IPS-15b (cell line): Measurements from ENCODE around the gene CORO2B.

ENCODE experiments used
- H3K27me3 ChIP-seq: one replicate; pipeline ENCODE4 v1.6.1; 2013; ENCODE audit warnings: low read length; ENCODE audit not compliant: control insufficient read depth, insufficient read depth
- H3K36me3 ChIP-seq: one replicate; pipeline ENCODE4 v1.6.1; 2013; ENCODE audit warnings: low read length; ENCODE audit not compliant: control insufficient read depth, insufficient read depth
- H3K4me1 ChIP-seq: one replicate; pipeline ENCODE4 v1.6.1; 2013; ENCODE audit warnings: mild to moderate bottlenecking, low read length; ENCODE audit not compliant: control insufficient read depth, insufficient read depth
- H3K4me3 ChIP-seq: one replicate; pipeline ENCODE4 v1.5.1; 2013; ENCODE audit warnings: low read depth, low read length
- H3K9ac ChIP-seq: one replicate; pipeline ENCODE4 v1.6.1; 2013; ENCODE audit warnings: low read depth, mild to moderate bottlenecking, low read length
- H3K9me3 ChIP-seq: one replicate; pipeline ENCODE4 v1.6.1; 2013; ENCODE audit warnings: mild to moderate bottlenecking, low read length; ENCODE audit not compliant: control insufficient read depth, insufficient read depth

CORO2B gene

DNA sequence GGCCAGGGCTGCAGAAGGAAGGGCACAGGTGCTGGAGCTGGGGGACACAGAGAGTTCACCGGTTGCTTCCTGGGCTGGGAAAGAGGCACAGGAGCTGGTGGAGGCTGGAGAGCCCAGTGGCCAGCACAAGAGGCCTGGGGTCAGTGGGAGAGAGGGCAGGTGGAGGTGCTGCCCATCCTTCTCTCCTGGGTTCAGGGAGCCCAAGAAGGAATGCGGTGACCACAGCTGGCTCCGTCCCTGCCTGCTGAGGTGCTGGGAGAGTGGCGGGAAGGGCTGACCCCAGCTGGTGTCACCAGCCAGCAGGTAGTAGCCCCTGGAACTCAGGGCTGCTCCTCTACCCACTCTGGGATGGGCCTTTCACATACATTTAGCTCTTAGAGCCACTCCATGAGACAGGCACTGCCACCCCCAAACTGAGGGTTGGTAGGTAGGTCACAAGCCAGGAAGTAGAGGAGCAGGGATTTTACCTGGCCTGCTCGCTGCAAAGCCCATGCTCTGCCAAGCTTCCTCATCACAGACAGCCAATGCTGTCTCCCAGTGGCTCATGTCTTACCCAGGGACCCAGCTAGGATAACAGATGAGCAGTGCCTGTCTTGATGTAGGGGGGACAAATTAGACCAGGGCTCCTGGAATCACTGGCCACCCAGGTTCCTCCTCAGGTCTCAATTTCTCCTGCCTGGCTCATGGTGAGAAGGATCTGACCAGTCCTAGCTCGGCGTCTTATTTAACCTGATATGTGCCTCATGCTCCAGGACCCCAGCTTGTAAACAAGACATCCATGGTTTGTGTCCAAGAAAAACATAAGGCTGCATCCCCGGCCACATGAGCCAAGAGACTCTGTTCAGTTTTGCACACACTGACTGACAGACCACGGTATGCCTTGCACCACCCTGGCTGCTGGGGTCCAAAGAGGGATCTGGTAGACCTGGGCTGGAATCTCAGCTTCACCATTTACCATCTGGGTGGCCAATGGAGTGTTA, 119.2 kb downstream of the CORO2B start:
- no peaks in the 10 kb centered on the region for H3K9me3 ChIP-seq
- H3K27me3 ChIP-seq: no peaks in the 10 kb centered on the region
- no peak overlapping the region for H3K4me3 ChIP-seq
- H3K9ac ChIP-seq: no peak overlapping the region
- H3K36me3 ChIP-seq: no peaks in the 10 kb centered on the region
- peaks cover 5% of the 10 kb centered on the region for H3K4me1 ChIP-seq

DNA sequence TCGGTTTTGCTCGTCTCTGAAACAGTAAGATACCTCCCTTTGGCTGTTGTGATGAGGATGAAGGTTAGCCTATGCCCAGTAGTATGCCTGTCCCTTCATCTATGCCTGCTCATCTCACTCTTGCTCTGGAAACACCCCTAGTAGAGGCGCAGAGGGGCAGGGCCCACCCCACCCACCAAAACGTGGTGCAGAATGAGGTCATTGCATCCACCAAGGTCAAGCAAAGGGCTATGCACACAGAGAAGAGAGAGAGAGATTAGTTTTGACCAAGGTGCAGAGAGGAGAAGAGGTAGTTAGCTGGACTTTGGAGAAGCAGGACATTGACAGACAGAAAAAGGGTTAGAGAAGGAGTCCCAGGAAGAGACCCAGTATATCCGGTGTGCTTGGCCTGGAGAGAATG, 119.9 kb downstream of the CORO2B start:
- H3K4me3 ChIP-seq: no peak overlapping the region
- H3K9ac ChIP-seq: no peak overlapping the region
- peaks cover 5% of the 10 kb centered on the region for H3K4me1 ChIP-seq
- no peaks in the 10 kb centered on the region for H3K36me3 ChIP-seq
- H3K27me3 ChIP-seq: no peaks in the 10 kb centered on the region
- no peaks in the 10 kb centered on the region for H3K9me3 ChIP-seq

DNA sequence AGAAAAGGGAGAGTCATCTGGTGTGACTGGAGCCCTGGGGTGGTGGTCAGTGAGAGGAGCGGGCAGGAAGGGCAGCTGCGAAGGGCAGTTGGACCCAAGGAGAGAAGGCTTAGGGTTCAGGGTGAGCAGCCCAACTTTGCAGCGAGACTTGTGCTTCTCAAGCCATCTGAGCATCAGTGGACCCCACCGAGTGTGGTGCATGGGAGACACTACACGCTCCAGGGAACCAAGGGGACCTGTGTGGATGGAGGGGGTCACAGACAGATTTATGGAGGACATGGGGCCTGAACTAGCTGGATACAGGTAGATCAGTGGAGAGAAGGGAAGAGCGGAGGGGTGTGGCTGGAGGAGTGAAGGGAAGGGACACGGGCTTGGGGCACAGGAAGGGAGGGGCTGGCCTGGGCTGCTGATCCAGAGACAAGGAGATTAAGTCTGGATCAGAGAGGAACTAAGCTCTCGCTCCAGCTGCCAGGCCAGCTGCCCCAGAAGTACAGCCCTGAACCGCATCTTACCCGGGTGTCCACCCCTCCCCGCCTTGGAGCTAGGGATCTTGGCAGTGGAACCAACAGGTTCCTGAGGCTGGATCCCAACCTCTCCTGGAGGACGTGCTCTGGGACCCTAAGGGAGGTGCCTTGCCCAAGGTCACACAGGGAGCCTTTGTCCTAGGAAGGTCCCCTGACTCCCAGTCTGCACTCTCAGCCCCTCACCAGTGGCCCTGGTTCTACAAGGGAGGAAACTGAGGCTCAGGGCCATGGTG, 120.5 kb downstream of the CORO2B start:
- Histone ChIP-seq H3K4me1 (peaks cover 5% of the 10 kb centered on the region), H3K4me3 (no peak overlapping the region), H3K9ac (no peak overlapping the region)

DNA sequence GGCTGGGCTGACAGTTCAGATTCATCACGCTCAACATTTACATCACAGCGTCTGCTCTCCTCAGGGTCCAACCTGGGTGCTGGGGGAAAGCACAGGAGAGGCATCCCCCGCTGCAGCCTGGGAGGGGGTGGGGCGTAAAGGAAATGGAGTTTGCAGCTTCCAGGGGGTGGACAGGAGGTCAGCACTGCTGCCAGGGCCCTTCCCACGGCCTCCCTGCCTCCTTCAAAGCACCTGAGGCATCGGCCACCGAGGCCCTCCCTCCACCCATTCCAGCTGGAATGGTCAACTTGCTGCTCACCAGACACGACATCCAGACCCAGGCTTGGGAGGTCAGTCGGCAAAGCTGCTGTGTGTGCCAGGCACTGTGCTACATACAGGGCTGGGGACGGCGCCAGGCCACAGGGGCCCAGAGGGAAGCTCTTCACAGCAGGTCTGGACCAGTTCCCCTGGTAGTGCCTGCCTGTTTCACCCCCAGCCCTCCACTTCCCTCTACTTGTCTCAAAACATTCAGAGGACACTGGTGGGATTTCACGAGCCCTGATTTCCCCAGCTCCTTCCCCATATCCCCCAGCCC, 121.2 kb downstream of the CORO2B start:
- H3K9ac ChIP-seq: no peak overlapping the region
- no peak overlapping the region for H3K4me3 ChIP-seq
- peaks cover 5% of the 10 kb centered on the region for H3K4me1 ChIP-seq
- H3K36me3 ChIP-seq: no peaks in the 10 kb centered on the region
- H3K27me3 ChIP-seq: no peaks in the 10 kb centered on the region
- H3K9me3 ChIP-seq: no peaks in the 10 kb centered on the region

More for the DNA sequence above, 120.5 kb downstream of the CORO2B start:
- Histone ChIP-seq H3K36me3 (no peaks in the 10 kb centered on the region), H3K27me3 (no peaks in the 10 kb centered on the region), H3K9me3 (no peaks in the 10 kb centered on the region)

DNA sequence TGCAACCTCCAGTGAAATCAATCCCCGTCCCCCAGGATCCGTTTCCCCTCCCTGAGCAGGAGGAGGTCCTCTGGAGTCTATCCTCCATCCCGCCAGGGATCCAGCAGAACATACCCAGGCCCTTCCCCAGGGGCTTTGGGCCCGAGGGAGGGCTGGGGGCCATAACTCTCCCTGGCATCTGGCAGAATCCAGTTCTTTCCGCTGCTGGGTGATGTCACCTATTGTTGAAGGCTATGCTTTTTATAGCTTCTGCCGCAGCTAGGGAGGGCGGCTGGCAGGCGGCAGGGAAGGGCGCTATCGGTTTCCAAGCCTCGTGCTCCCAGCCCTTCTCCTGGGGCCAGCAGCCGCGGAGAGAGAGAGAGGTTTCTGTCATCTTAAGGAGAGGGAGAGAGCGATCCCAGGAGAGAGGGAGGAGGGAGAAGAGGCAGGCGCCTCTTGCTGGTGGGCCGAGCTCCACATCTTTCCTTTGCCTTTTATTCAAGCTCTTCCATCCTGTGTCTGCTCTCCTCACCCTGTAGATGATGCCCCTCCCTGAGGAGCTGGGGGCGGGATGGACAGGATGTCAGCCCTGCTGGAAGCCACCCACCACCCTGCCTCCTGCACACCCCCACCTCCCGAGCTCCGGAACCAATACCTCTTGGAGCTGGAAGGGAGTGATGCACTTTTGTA, 121.8 kb downstream of the CORO2B start:
- H3K9ac ChIP-seq: no peak overlapping the region
- peaks cover 5% of the 10 kb centered on the region for H3K4me1 ChIP-seq
- H3K27me3 ChIP-seq: no peaks in the 10 kb centered on the region
- no peak overlapping the region for H3K4me3 ChIP-seq
- no peaks in the 10 kb centered on the region for H3K9me3 ChIP-seq
- no peaks in the 10 kb centered on the region for H3K36me3 ChIP-seq

DNA sequence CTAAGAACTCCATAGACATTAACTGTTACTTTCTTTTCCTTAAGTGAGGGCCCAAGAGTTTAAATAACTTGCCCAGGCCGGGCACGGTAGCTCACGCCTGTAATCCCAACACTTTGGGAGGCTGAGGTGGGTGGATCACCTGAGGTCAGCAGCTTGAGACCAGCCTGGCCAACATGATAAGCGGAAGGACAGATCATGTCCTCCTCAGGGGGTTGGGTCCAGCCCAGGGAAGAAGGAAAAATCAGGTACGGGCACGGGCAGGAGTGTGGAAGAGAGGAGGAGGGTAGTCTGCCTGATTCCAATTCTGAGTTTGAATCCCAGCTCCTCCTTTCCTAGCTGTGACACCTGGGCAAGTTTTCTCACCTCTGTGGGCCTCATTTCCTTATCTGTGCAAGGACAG, 123.1 kb downstream of the CORO2B start:
- H3K9ac ChIP-seq: no peak overlapping the region
- H3K36me3 ChIP-seq: no peaks in the 10 kb centered on the region
- H3K9me3 ChIP-seq: no peaks in the 10 kb centered on the region
- H3K4me1 ChIP-seq: peaks cover 5% of the 10 kb centered on the region
- no peak overlapping the region for H3K4me3 ChIP-seq
- H3K27me3 ChIP-seq: no peaks in the 10 kb centered on the region

DNA sequence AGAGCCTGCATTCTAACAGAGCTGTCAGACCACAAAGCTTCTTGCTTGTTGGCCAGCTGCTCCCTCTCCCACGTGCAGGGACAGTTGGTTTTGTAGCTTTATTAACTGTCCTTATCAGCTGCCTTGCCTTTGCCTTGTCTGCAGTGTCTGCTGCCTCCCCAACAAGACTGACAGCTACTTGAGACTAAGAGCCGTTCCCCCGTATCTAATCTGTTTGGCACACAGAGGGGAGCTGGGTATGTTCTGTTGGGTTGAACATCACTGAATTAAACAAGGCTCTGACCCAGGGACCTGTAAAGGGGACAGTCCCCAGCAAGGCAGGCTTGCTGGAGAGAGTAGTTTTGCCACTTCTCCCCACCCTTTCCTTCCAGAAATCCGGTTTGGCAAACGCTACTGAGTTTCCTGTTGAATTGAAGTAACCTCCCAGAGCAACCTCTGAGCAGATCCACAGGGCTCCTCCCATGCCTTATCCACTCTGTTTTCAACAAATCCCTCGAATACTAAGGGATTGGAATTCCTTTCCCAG, 125.8 kb downstream of the CORO2B start:
- H3K36me3 ChIP-seq: no peaks in the 10 kb centered on the region
- H3K27me3 ChIP-seq: no peaks in the 10 kb centered on the region
- H3K9ac ChIP-seq: no peak overlapping the region
- H3K9me3 ChIP-seq: no peaks in the 10 kb centered on the region
- no peak overlapping the region for H3K4me3 ChIP-seq
- peaks cover 5% of the 10 kb centered on the region for H3K4me1 ChIP-seq

DNA sequence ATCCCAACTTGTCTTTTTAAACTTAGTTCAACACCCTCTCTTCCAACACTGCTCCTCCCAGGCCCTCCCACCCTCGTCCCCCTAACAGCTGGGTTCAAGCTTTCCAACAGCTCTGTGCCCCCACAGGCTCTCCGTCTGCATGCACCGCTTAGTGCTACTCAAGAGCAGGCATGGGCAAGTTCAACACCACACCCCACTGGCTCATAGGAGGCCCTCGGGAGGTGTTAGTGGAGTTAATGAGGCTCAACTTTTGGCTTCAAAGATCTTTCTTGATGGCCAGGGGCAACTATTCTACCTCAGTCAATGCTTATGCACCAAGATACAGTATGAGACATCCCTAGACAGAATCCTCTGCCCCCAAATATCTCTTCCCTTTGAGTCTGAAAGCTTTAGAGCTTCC, 127.5 kb downstream of the CORO2B start:
- H3K4me3 ChIP-seq: no peak overlapping the region
- no peaks in the 10 kb centered on the region for H3K36me3 ChIP-seq
- H3K9ac ChIP-seq: no peak overlapping the region
- H3K9me3 ChIP-seq: no peaks in the 10 kb centered on the region
- H3K4me1 ChIP-seq: no peaks in the 10 kb centered on the region
- H3K27me3 ChIP-seq: no peaks in the 10 kb centered on the region

DNA sequence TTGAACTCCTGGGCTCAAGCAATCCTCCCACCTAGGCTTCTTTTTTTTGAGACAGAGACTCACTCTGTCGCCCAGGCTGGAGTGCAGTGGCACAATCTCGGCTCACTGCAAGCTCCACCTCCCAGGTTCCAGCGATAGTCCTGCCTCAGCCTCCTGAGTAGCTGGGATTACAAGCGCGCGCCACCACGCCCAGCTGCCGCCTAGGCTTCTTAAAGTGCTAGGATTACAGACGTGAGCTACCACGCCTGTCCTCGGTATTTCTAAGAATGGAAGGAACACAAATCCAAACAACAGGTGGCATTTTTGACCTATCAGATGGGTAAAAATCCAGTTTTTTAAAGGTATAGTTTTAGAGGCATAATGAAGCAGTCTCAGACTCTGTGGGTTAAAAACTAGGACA, 128.1 kb downstream of the CORO2B start:
- Histone ChIP-seq H3K9me3 (no peaks in the 10 kb centered on the region), H3K4me3 (no peak overlapping the region), H3K27me3 (no peaks in the 10 kb centered on the region), H3K36me3 (no peaks in the 10 kb centered on the region), H3K4me1 (no peaks in the 10 kb centered on the region), H3K9ac (no peak overlapping the region)

DNA sequence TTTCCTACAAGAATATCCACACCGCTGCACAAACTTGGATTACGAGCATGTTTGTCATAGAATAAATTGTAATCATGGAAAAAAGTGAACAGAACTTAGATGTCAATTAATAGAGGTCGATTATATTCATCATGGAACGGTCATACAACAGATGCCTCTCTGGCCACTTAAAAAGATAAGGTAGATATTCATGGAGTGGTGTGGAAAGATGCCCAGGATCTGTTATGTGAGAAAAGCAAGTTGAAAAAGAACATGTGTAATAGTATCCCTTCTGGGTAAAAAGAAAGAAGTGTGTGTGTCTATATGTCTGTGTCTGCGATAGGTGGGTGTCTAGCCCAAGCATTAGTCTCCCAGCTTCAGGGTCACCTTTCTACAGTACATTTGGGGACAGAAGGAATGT, 128.6 kb downstream of the CORO2B start:
- H3K9ac ChIP-seq: no peak overlapping the region
- no peaks in the 10 kb centered on the region for H3K9me3 ChIP-seq
- H3K36me3 ChIP-seq: no peaks in the 10 kb centered on the region
- H3K4me1 ChIP-seq: no peaks in the 10 kb centered on the region
- H3K4me3 ChIP-seq: no peak overlapping the region
- no peaks in the 10 kb centered on the region for H3K27me3 ChIP-seq

DNA sequence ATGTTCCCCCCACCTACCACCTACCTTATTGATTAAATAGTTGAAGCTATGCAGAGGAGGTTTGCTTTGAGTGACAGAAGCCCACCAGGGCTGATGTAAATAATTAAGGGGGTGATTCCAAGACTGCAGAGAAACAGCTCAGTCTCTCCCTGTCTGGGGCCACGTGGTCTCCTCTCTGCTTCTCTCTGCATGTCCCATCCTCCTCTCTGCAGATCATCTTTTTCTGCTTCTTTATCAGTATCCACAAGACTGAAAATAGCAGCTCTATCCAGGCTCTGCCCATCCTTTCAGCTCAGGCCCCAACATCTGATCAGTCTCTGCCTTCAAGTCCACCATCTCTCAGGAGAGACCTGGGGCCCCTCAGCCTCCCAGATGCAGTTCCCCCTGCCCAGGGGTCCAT, 131.1 kb downstream of the CORO2B start:
- H3K27me3 ChIP-seq: no peaks in the 10 kb centered on the region
- H3K4me3 ChIP-seq: no peak overlapping the region
- H3K9me3 ChIP-seq: no peaks in the 10 kb centered on the region
- H3K4me1 ChIP-seq: no peaks in the 10 kb centered on the region
- no peaks in the 10 kb centered on the region for H3K36me3 ChIP-seq
- no peak overlapping the region for H3K9ac ChIP-seq
